NCI-H2196 (cell line): ENCODE data around the gene TPM3.
A peak's percentile ranks its signal among the peaks of the same experiment; 100 is the strongest.
"Not testable (repeated sequence)": the region's sequence is repeated elsewhere in the genome, so short reads cannot be mapped to it uniquely, and the experiment has no call there.

Experiments
- DNase-seq: peaks from one replicate; lab custom pipeline; 2025; ENCODE audit not compliant: unreplicated experiment; lab: John Stamatoyannopoulos, UW

TPM3 gene

DNA sequence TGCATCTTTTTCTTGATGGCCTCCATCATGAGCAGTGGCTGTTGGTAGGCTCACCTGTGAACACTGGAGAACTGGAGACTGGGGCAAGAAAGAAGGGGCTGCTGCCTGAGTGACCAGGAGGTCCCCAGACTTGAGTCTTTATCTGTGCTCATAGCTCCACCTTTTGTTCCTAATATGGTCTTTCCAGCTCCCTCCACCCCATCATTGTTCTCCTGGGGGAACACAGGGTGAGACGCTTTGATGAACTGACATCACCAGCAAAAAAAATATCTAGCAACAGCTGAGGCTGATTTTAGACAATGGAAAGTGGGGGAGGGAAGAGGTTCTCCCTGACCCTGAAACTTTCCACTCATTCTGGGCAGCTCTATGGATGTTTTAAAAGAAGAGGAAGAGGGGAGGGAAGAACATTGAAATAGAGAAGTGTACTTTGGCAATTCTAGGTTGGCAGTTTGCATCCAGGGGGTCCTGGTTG is at the start of gene TPM3:
TSS of gene TPM3 (minus strand) at position 111 of the 472 bp plus-strand sequence. CDS start at position 29, 82 bp downstream.
- no peak for DNase-seq

DNA sequence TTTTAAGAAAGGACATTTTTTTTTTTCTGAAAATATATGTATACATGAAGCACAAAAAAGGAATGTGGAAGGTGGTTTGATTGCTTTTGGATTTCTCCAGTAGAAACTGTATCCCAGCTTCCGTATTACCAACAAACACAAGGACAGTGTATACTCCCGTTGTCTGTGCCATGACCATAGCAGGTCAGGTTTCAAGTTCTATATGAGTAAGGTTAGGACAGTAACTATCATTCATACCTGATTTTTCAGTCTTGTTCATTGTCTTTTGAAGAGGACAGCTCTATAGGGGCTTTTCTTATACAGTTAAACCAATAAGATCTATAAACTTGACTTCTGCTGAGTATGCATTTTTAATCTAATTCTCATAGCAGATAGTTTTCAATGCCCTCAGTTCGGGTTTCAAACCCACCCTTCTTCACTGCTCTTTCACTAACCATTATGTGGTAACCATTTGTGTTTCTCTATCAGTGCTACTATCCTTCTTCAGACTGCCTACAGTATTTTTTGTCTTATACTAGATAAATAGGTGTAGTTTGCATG is 48.5 kb upstream of the TPM3 start:
- no peak for DNase-seq

DNA sequence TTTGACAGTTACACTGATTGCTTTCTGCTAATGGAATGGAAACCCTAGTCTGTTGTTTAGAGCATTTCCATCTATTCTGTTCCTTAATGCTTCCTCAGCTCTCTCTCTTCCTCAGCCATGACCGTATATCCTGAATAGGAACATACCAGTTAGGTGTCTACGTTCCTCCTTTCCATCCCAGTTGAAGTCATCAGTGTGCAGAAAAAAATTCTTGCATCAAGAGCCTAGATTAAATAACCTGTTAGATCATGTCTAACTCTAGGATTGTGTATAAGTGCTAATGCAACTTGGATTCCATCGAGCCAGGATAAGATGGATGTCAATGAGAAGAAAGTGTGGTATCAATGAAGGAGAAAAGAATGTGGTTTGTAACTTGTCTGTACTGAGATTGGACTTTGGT is 47.6 kb upstream of the TPM3 start:
- DNase-seq, result no peak

DNA sequence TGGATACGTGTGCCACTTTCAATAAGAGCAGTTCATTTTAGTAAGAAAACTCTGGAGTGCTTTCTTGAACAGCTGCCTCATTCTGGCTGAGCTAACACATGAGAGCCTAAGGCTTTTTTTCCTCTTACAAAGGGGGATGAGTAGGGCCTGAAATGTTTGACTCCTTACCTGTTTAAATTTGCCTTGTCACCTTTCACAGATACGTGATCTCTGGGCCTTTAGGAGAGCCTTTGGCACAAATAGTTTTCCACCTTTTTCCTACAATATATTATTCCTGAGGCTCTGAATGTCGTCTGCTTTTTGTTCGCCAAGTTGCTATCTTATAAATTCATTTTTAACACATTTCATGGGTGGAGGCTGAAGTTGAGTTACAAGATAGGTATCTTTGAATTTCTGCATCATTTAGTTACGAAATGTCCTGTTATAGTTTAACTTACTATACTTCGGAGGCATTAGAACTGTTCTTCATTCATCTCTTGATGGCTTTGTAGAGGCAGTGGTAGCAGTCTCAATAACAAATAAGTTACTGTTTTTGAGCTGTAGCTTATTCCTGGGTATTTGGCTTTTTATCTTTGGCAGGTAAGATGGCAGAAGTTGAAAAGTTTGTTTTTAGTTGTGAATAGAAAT is 46.1 kb upstream of the TPM3 start:
- no peak for DNase-seq

DNA sequence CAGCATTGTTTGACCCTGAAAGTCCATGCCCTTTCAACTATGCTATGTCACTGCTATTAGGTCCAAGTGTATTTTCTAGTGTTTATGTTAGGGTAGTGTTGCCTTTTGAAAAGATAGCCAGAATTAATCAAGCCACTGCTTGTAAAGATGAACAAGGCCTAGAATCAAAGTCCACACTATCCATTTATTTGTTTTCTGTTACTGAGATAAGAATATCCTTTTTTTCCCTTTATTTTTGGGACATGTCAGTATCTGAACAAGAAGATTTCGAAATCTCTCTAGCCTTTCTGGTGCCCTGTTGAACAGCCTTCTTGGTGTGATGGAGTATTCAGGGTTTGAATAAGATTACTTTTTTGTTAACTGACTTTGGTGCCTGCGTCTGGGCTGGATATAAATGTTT is 45.5 kb upstream of the TPM3 start:
- no peak for DNase-seq

DNA sequence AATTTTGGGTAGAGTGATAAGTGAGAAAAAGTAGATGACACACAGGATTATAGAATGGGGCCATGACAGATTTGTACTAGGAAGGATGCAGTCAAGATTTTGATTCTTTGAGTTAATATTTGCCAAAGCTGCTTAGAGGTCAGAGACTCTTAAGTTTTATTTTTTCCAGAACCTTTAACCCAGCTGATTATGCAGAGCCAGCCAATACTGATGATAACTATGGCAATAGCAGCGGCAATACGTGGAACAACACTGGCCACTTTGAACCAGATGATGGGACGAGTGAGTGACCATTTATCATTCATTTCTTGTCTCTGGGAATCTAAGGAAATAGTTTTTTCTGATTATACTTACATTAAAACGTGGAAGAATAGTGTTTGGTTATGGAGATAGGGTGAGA is 45.0 kb upstream of the TPM3 start:
- no peak for DNase-seq

DNA sequence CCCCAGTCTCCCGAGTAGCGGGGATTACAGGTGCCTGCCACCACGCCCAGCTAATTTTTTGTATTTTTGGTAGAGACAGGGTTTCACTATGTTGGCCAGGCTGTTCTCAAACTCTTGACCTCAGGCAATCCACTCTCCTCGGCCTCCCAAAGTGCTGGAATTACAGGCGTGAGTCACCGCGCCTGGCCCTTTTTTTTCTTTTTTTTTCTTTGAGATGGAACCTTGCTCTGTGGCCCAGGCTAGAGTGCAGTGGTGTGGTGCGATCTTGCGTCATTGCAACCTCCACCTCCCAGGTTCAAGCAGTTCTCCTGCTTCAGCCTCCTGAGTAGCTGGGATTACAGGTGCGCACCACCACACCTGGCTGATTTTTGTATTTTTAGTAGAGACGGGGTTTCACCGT is 41.2 kb upstream of the TPM3 start:
- DNase-seq, result not testable (repeated sequence)

DNA sequence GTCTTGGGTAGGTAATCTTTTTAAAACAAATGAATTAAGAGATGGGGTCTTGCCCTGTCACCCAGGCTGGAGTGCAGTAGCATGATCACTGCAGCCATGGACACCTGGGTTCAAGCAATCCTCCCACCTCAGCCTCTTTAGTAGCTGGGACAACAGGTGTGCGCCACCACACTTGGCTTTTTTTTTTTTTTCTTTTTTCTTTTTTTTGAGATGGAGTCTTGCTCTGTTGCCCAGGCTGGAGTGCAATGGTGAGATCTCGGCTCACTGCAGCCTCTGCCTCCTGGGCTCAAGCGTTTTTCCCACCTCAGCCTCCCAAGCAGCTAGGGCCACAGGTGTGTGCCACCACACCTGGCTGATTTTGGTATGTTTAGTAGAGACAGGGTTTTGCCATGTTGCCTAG is 39.2 kb upstream of the TPM3 start:
- not testable (repeated sequence) for DNase-seq

DNA sequence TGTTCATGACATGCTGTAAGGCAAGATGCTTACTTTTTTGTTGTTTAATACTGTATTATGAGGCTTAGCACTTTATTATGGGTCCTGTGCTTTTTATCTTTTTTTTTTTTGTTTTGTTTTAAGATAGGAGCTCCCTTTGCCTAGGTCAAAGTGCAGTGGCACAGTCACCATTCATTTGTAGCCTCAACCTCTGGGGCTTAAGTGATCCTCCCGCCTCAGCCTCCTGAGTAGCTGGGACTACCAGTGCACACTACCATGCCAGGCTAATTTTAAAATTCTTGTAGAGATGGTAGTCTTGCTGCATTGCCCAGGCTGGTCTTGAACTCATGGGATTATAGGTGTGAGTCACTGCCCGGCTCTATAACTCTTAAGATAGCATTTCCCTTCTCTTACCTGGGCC is 33.5 kb upstream of the TPM3 start:
- no peak for DNase-seq

DNA sequence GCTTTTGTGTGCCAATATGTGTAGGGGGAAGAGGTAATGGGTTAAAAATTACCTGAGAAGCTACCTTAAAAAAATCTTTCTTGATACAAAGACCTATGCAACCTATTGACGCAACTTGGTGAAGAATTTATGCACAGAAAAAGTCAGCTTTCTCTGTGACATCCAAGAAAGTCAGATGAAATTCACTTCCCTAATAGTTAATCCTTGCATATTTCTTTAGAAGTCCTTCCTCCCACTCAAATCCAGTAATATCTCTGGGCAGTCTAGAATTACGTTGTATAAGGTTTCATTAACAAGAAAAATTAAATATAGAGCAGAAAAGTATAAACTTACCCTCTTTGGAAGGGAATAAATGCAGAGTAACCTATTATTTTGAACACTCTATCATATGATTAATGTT is 31.7 kb upstream of the TPM3 start:
- no peak for DNase-seq

DNA sequence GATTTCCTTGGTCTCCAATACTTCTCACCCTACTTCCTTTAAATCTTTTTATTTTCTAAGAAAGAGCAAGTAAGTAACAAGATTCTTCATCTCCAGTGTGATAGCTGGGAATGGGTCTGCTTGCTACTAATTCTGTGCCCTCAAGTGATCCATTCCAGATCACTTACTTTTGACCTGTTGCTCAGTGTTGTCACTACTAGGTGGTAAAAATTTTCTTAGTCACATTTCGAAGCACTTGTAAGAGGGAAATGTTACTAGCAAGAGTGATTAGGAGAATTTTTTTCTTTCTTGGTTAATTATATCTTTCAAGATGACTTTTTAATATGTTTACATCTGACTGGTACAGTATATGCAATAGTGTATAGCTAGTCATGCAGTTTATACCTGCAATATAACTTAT is 31.0 kb upstream of the TPM3 start:
- no peak for DNase-seq

DNA sequence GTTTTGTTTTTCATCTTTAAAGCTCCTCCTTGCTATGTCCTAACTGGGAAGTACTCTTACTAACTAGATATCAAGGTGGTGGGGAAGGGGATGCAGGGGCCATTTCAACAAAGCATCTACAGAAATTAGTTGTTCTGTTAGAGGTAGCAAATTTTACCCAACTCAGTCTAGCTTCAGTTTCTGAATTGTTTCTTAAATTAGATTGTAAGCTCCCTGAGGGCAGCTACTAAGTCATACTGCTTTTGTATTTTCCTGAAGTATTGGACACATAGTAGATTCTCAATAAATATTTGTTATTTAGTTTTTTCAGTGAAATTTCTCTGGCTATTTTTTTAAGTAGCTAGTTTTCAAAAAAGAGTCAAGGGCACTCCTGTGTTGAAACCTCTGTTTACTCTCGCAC is 30.6 kb upstream of the TPM3 start:
- no peak for DNase-seq

DNA sequence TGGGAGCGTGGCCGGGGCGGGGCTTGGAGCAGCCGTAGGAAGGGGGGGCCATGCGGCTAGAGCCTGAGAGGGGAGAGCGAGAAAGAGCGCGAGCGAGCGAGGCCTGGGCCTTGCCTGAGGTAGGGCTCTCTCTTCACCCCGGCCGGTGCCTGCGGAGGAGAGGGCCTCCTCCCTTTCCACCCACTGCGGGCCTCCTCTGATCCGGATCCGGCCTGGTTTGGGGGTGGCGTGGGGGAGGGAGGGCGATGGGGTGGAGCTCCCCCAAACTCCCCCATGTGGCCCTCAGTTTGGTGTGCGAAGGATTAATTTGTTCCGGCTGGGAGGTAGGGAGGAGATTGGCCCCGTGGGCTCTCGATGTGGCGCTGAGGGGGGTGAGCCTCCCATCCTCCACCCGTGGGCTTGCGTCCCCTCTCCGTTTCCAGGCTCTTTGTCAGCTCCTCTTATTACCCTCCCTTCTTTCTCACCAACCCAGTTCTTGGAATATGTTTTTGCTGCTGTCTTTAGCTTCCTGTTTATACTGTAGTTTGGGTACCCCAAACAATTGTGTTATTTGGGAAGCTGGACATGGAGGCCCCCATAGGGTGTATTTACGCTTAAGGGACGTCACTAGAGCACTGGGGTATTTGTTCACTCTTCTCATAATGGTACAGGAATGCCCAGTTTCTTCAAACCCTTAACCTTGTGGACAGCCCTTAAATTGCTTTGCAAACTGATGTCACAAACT is 29.5 kb upstream of the TPM3 start:
- peak; percentile 33 for DNase-seq

DNA sequence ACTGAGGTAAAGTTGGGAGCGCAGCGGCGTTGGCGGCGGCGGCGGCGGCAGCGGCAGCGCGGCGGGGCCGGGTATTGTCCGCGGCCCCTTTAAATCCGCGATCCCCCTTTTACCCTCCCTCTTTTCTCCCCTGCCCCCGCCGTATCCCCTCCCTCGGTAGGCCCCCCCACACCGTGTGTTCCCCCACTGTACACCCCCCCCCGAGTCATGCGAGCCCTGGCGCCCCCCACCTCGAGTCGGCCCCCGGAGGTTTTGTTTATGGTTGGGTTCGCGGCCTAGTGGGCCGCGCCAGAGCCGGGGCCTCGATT is 29.0 kb upstream of the TPM3 start:
- no peak for DNase-seq

DNA sequence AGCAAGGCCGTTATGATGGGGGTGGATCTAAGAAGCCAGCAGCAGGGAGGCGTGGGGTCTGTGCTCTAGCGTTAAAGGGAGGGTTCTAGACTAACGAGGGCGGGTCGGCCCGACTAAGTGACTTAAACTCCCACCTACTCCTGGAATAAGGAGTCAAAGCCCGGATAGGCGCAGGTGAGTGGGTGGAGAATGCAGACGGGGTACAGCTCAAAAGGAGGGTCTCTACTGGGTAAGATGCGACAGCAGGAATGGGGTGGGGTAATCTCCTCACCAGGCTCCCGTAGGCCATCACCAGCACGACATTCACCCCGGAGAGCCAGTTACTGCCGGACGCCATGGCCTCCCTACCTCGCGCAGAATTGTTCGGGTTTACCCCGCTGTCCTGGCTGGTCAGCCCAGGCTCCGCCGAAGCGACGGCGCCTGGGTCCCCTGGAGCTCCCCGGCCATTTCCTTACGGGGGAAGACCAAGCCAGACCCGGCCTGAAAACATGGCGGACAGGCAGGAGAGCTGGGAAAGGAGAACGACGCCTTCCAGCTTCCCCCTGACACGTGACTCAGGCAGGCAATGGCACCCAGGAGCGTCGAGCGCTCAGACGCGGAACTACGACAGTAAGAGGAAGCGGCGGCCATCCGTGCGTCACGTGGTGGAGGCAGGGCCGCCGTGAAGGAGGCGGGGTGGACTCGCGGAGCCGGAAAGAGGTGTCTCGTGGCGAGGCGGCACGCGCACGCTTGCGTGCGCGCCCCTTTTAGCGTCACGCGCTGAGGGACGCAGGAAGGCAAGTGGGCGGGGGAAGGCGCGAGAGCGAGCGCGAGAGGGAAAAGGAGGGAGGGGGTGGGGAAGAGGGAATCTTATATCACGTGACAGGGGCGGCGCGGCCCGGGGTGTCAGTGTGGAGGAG is 28.4 kb upstream of the TPM3 start, which contains the start of gene UBAP2L:
TSS of gene UBAP2L (plus strand) at position 885 of the 899 bp plus-strand sequence. CDS start 4,169 bp downstream, outside the sequence.
- DNase-seq, result peak; percentile 99

DNA sequence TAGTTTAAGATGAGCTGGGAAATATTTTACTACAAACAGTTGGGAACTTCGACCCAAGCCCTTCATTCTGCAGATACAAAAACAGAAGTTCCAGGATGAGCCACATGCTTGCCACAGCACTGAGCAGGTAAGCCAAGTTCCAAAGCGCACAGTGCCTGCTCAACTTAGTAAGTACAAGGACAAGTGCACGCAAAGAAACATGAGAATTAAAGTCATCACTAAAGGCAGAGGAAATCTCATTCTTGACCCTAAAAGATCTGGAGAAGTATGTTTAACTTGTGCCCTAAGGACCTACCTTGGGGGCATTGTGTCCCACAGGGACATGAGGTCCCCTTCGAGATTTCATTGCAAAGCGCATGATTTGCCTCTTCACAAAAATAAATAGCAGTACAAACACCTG is 27.6 kb upstream of the TPM3 start:
- no peak for DNase-seq

DNA sequence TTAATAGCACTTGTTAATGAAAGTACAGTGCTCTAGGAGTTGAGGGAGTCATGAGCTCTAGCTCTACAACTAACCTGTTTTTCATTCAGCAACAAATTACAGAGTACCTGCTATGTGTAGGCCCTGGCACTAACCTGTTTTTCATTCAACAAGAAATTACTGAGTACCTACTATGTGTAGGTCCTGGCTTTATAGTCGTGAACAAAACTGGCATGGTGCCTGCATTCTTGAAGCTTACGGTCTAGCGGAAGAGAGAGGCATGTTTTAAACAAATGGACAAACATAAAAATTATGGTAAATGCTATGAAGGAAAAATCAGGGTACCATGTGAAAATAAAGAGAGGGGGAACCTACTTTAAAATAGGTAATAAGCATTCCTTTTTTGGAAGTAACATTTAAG is 26.6 kb upstream of the TPM3 start:
- DNase-seq, result no peak

DNA sequence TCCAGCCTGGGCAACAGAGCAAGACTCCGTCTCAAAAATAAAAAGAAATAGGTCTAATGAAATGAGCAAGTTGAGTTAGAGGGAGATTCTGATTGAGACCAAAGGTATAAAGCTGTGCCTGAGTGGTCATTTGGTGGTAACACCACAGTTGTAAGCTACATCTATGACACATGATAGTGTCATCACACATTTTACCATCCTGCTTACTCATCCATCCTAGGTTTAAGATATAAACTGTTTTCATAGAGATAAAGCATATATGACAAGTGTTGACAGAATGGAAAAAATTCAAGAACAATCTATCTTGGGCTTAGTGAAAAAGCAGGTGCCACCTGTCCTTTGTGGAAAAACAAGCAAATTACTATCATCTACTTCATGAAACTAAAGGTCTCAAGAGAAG is 21.4 kb upstream of the TPM3 start:
- DNase-seq, result no peak

DNA sequence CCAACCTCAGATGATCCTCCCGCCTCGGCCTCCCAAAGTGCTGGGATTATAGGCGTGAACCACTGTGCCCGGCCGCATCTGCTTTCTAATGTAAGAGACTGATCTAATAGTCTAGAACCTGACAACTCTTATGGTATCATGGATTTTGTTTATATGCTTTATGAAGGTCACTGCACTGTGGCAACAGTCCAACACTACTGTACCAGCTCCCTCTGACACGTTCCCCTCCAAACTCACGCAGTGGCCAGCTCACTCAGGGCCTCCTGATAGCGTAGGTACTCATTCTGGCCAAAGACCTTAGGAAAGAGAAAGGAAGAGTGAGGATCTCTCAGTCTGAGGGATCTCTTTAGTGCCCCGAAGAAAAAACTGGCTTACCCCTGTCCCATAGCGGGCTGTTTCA is 20.2 kb upstream of the TPM3 start:
- DNase-seq, result no peak

DNA sequence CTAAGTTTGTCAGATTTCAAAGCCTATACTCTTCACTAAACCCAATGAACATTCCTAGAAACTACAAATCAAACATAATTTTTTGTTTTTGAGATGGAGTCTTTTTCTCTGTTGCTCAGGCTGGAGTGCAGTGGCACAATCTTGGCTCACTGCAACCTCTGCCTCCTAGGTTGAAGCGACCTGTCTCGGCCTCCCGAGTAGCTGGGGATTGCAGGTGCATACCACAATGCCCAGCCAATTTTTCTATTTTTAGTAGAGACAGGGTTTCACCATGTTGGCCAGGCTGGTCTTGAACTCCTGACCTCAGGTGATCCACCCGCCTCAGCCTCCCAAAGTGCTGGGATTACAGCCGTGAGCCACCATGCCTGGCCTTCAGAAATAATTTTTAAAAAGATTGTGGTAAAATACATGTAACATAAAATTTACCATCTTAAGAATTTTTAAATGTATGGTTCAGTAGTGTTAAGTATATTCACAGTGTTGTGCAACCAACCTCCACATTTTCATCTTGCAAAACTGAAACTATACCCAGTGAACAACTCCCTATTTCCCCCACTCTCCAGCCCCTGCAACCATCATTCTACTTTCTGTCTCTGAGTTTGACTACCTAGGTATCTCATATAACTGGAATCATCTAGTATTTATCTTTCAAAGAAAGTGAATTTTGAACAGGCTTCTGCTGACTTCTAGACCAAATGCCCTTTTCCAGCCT is 16.9 kb upstream of the TPM3 start:
- DNase-seq, result no peak

DNA sequence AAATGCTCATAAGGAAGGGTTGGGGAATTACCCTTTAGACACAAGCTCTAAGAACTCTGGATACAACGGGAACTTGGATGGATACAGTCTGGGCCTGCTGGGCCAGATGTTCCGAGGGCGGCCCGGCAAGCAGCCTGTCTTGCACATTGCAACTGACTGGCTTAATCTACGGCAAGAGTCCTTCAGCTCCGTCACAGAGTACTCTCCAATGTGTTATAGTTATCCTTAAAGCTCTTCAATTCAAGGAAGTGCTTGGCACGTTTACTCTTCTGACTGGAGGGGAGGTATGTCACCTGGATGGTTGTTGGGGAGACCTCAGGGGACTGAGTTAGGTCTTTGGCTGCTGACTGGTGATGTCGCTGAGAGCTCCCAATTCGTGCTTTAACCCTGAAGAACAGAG is 15.4 kb upstream of the TPM3 start:
- DNase-seq, result no peak
